Embryonic facial prominence (tissue), 1 donor: Measurements from ENCODE around the gene GZF1.

Experiments used
- DNase-seq: peaks from one replicate; pipeline ENCODE4 v3.0.0-alpha.2; 2016; ENCODE audit errors: extremely low spot score

GZF1 gene

DNA sequence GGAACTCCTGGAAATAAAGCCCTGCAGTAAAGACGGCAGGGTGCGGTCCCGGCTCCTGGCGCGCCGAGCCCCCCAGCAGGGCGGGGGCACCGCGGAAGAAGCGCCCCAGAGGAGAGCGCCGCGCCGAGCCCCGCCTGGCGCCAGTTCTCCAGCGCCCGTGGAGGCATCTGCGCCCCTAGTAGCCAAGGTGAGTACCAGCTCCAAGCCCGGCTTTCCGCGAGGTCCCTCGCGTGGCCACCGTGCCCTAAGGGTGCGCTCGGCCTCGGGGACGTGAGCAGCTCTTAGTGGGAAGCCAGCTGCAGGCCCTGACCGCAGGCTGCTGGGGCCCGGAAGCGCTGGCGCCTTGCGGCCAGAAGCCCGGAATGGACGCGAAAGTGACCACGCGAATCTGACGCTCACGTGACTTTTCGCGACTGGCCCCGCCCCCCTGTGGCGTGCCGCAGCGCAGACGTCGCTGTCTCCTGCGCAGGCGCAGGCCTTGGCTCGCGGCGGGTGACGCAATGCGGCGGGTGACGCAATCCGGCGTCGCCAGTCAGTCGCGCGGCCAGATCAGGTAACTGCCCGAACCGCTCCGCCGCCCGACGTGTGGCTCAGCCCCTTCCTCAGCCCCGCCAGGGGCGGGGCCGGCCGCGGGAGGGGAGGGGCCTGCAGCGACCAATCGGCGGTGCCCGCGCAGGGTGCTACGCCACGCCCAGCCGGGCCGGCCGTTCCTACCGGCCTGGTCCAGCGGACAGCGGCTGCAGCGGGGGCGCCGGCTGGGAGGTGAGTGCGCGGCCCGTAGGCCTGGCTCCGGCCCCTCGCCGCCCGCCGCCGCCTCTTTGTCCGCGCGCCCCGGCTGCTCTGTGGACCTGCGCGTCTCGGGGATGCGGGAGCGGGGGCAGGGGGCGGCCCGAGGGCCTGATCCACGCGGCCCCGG is at the start of gene GZF1:
Gene GZF1, plus strand, starts transcription at position 707 of the 916 bp plus-strand sequence. CDS start 2,202 bp downstream, outside the sequence.
- peak; percentile 96 for DNase-seq

DNA sequence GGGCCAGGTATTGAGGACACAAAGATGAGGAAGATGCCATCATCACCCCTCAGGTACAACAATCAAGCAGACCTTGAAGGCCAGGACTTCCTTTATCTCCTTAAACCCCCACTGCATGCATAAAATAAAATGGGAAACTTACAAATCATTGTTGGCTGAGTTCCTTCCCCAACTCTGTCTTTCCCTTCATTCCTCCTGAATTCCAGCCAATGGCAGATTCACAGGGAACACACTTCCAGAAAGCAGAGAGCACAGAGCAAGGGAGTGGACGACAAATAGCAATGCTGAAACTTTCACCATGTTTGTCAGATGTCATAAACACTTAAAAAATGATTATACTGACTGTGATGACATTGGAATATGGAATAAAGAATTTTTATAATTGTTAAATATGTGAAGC is 48.7 kb upstream of the GZF1 start:
- no peak for DNase-seq

DNA sequence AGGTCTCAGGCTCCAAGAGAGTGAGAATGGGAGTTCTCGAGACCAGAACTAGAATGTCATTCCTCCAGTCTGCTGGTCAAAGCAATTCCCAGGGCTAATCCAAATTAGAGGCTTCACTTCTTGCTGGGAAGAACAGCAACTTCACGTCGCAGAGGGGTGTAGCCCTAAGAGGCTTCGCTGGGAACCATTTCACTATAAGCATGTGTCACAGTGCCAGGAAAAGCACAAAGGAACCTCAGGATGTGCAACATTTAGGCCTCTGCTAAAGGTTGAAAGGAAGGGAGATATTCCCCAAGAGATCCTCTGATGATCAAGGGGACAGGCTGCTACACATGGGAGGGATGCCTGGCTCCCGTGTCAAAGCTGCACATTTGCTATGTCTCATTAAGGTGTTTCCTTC is 47.3 kb upstream of the GZF1 start:
- DNase-seq, result no peak

DNA sequence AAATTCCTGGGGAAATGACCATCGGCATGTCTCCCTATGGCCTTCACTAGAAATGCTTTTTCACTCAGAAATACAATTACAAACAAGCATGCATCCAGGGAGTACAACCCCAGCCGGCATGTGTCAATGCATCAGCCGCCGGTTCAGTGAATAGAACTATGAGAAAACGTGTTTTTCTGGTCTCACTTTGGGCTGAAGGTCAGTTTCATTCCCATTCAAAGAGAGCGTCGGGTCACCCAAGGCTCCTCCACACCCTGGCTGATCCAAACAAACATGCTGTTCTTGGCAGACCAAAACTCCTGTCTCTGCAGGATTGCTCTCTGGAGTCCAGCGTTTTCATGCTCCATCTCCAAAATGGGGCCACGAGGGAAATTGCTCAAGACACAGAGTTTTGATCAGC is 46.9 kb upstream of the GZF1 start:
- no peak for DNase-seq

DNA sequence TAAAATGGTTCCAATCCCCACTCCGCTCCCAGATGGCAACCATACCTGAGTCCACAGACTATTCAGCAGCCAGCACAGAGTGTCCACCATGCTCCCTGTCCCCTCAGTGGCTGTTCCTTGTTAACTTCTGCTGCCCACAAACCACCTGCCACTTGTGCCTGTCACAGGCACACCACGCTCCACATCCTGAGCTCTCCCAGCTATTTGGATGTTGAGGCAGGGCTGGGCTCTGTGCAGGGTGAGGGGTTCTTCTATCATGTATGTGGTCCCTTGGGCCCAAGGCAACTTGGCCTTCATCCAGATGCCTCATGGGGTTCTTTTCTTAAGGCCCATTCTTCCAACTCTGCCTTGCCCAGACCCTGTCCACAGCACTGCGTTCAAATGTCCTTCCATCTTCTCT is 45.4 kb upstream of the GZF1 start:
- DNase-seq, result no peak

DNA sequence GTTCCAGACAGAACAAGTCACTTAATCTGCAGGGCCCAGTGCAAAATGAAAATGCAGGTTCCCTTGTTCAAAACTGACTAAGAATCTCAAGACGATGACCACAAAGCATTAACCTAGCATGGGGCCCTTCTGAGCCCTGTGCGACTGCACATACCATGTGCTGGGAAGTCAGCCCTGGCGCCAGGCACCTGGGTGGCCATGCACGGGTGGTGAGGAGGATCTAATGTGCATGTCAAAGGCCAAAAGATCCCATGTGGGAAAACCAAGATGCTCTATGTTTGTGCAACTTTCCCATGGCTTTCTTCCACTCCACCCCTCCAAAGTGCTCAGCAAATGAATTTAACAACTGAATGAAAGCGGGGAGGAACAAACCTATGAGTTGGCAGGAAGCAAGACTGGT is 44.9 kb upstream of the GZF1 start:
- no peak for DNase-seq

DNA sequence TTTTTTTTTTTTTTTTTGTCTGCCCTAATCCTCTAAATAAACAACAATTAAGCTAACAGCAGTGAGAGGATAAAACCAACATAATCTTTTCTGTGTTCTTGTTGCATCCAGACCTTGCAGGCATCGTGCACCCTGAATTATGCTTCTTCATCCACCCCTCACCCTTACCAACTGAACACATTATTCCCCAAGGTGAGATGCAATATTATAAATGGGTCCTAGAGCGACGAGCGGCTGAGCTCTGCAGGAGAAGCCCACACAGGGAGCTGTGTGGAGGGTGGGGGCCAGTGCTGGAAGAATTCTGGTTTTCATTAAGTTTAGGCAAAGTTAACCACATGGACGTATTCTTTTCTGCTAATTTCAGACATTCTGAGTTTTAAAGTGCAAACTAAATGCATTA is 43.6 kb upstream of the GZF1 start:
- DNase-seq, result no peak

DNA sequence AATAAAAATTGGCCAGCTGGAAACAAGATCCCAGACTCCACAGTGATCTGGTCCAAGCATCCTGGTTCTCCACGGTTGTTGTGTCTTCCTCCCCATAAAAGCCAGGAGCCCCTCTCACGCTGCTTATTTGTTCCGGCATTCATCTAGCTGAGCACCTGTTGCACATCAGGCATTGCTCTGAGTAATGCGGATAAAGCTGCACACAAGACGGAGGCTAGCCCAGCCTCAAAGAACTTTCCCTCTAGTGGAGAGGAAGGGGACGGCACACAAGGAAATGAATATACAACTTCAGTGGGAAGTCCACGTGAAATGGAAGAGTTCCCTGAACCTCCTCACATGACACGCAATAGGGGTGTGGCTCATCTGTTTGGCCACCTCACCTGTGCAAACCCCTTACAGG is 41.7 kb upstream of the GZF1 start:
- no peak for DNase-seq

DNA sequence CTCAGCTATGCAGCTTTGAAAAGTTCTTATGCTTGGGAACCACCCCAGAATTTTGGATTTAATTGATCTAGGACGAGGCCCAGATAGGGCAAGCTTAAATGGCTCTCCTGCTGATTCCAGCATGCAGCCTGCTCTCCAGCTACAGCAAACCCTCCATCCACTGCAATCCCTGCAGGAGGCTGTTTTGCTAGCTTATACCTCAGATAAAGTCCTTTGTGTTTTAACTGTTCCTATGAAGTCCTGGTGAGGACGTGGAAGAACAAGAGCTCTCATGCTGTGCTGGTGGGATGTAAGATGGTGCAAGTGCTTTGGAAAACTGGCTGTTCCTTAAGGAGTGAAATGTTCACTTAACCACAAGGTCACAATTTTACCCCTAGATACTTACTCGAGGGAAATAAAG is 36.9 kb upstream of the GZF1 start:
- DNase-seq, result no peak

DNA sequence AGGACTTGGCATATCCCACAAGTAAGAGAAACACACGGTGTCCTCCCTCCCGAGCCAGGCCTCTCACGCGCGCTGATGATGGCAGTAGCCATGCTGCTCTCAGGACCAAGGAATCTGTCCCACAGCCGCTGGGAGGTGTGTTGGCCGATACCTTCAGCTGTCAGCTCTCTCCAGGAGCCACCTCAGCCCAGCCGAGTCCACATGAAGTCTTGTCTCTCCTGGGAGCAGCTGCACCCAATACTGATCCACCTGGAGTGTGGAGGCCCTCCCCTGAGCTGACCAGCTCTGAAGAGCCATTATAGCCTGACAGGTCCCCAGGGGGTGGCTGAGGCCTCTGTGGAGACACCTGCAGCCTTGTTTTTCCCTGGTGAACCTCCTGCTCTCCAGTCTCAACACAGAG is 35.2 kb upstream of the GZF1 start:
- no peak for DNase-seq

DNA sequence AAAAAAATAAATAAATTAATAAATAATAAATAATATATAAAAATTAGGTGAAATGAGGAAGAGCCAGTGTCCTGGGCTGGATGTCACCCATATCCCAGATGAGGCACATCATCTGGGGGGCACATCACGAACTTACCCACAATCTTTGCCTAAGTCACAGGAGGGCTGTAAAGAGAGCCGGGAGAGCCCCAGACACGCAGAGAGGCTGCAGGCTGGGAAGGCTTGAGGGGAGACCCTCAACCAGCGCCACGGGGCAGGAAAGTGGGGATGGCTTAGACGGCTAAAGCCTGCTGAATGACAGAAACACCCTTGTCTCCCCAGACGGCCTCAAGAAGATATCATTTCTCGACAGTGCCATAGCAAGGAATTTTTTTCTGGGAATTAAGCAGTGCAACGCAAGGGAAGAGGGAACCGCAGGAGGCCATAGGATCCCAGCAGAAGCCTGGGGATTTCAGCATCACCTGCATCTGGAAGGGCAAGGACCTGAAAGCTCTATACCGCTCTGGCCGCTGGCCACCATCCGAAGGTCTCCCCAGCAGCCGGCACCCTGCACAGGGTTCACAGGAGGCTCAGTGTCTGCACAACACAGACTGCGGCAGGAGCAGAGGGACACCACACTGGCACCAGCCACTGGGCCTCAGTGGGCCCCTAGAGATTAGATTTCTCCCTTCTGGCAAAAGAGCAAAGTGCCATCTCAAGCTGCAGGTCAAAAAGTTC is 34.2 kb upstream of the GZF1 start:
- DNase-seq, result no peak

DNA sequence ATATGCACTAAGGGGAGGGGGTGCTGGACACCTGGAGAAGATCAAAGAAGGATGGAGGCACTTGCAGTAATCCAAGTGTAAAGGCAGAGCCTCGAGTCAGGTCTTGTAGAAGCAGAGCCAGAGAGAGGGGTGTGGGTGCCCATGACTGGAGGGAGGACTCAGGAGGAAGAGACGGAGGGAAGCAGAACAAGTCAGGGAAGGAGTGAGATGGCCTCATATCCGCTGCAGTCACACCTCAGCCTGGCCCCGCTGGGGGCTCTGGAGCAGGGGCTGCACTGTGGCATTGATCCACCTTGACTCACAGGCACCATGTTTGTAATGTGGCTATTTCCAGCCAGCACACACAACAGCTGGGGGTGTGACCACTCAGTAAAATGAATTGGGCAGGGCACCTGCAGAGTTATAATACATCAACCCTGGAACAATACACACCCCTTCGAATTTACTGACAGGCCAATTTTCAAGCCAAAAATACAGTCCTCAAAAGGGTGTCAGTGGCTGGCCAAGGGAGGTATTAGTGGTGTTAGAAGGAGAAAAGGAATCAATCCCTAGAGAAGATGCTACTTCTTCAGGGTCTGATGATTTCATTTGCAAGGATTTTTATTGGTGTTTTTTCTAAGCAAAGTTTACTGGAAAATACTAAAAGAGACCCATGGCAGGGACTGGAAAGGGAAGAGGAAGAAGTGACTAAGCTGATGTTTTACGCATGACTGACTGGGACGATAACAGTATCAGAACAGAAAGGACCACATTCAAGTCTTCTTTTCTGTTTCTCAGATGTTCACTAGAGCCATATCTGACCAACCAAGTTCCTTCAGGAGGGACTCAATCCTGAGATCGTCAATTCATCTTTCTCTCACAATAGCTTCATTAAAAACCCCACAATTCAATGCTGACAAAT is 30.3 kb upstream of the GZF1 start:
- DNase-seq, result no peak

DNA sequence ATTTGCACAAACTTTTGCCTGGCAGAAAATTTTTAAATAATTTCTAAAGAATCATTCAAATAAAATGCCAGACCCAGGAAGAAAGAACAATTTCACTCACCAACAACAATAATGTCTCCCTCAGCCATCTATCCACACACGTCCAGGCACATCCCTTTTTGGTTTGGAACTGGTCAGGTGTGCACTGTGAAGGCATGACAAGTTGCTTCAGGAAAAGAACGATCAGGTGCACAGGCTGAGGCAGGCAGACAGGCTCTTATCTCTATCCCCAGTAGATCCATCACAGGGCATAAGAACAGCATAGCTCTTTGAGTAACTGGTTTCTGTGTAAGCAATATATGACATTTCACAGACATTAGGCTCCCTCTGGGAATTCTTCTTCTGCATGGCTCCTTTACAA is 29.5 kb upstream of the GZF1 start:
- DNase-seq, result no peak

DNA sequence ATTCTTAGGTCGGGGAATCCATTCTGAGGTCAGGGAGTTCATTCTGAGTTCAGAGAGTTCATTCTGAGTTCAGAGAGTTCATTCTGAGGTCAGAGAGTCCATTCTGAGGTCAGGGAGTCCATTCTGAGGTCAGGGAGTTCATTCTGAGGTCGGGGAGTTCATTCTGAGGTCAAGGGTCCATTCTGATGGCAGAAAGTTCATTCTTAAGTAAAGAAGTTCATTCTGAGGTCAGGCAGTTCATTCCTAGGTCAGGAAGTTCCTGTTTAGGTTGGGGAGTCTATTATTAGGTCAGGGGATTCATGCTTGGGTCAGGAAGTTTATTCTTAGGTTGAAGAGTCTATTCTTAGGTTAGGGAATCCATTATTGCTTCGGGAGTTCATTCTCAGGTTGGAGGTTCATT is 27.9 kb upstream of the GZF1 start:
- DNase-seq, result no peak

DNA sequence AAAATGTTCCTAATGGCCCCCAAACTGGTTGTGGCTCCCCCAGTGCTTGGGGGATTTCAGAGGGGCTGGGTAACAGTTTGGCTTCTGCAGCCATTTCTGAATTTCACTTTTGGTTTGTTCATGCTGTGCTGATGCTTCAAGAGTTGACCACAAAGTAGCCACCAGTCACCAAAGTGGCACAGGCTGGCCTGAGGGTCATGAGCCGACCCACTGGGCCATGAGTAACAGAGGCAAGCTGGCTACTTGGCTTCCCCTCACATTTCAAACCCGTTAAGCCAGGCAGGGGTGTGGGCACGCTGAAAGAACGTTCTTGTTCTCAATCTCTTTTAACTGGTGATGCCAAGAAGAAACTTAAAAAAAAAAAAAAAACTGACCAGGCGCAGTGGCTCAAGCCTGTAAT is 26.5 kb upstream of the GZF1 start:
- DNase-seq, result no peak

DNA sequence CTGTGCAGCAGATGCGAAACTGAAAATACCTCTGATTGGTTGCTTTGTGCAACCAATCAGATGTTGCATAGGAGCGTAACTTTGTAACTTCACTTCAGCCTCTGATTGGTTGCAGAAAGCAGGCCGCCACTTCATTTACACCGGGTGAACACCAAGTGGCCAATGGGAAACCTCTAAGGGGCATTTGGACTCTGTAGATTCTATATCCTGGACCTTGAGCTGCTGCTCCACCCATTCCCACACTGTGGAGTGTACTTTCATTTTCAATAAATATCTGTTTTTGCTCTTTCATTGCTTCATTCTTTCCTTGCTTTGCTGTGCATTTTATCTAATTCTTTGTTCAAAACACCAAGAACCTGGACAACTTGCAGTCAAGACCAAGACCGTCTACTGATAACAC is 25.5 kb upstream of the GZF1 start:
- DNase-seq, result no peak

DNA sequence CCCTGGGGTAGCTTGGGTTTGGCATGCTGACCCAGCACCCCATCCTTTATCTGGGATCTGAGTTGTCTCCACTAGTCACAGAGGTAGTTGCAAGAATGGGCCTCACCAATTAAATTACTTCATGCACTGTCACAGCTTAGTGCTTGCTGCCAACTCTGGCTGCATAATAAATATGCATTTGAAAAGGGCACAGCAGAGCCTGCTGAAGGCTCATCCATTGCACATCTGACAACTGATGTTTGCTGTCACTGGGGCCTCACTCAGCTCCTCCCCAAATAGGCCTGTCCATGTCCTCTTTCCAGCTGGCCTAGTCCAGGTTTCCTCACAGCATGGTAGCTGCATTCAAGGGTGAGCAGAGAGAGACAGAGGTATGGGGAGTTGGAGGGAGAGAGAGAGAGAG is 24.7 kb upstream of the GZF1 start:
- no peak for DNase-seq

DNA sequence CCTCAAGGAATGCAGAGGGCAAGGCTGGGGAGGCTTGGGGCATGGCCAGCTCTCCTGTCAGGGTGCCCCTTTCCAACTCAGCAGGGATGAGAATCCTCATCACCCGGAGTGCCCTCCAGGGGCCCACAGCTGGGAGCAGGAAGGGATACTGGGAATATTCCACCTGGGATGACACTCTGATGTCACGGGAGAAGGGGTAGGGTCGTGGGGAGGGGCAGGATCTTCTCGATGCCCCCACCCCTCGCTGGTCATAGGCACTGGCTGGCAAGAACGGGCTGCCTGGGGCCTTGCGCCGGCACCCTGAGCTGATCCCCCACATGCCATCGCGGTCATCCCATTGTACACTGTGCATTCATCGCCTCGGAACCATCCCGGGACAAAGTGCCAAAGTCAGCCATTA is 22.0 kb upstream of the GZF1 start:
- DNase-seq, result no peak

DNA sequence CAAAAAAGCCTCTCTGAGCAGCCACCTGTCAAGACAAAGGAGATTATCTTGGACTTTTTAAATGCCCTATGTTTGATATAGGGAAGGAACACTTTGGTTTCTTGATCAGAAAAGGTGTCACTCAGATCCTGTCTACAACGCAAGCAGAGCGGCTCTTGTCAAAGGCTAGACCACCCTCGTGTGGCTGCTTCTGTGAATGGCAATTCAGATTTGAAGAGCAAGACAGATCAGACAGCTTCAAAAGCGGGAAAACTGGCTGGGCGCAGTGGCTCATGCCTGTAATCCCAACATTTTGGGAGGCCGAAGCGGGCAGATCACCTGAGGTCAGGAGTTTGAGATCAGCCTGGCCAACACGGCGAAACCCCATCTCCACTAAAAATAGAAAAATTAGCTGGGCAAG is 21.5 kb upstream of the GZF1 start:
- DNase-seq, result peak; percentile 54

DNA sequence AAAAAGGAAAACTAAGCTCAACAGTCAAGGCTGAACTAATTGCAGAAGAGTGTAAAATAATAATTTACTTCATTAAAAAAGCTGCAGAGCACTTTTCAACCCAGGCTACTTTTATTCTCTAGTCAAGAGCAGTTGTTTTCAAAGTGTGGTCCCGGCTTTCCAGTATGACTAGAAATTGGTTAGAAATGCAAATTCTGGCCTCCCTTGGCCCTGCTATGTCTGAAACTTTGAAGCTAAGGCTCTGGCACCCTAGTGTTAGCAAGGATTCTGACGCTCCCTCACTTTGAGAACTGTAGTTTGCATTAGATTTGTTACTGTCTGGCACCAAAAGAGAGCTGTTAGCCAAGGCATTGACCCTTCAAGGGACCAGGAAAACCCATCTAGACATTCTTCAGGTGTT is 20.9 kb upstream of the GZF1 start:
- DNase-seq, result no peak

DNA sequence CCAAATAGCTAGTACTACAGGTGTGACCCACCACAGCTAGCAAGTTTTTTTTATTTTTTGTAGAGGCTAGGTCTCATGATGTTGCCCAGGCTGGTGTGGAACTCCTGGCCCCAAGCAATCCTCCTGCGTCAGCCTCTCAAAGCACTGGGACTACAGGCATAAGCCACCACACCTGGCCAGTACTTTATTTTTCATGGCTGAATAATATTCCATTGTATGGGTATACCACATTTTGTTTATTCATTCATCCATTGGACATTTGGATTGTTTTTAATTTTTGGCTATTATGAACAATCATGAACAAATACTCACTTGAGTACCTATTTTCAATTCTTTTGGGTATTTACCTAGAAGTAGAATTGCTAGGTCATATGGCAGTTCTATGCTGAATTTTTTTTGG is 18.4 kb upstream of the GZF1 start:
- no peak for DNase-seq

DNA sequence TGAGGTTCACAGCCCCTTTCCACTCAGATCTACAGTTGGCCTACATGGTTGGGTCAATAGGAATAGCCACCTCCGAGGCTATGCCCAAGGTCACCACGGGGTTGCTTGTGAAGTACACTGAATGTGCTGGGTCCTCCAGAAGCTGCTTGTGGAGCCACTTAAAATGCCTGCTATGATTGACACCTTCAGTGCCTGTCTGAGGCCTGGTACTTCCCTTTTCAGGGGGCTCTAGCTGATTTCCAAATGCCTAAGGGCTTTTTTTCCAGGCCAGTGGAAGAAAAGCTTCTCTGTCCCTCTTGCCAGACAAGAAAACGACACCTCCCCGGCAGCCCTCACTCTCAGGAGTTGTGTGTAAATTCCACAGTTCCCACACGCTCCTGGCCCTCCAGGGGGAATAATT is 17.6 kb upstream of the GZF1 start:
- no peak for DNase-seq
